Measurements from ENCODE around the gene SOX1. TPM values are rescaled to one million over a fixed set of nuclear protein-coding genes. Genes with fewer than 3 reads are reported as not detected.

Gene SOX1
- total and polyA plus RNA-seq, 9 of the 15 experiments (the other 6 are each of a cell fraction or from before 2014, with no cell fraction given), result not detected

- TF ChIP-seq PRDM10 (IDR thresholded peaks at IDR 0.05; ENCODE audit: partially characterized antibody), result no peak
- TF ChIP-seq SREBF2 (CRISPR knock-in tag; IDR thresholded peaks at IDR 0.05), result no peak
- no peak for TF ChIP-seq ZSCAN32 (CRISPR knock-in tag; IDR thresholded peaks at IDR 0.05)
- no peak for TF ChIP-seq NRF1 (conservative IDR thresholded peaks at IDR 0.05 in 1 of 2, IDR thresholded peaks at IDR 0.05 in 1 of 2)
- TF ChIP-seq MEF2A (IDR thresholded peaks at IDR 0.05; ENCODE audit: control insufficient read depth, low read depth, low read length), result no peak
- TF ChIP-seq TARDBP (IDR thresholded peaks at IDR 0.05), result no peak
- no peak for TF ChIP-seq ELF4 (CRISPR knock-in tag; IDR thresholded peaks at IDR 0.05)
- TF ChIP-seq GTF2F1 (IDR thresholded peaks at IDR 0.05; ENCODE audit: low read depth, low read length), result no peak
- TF ChIP-seq ZNF280B (CRISPR knock-in tag; IDR thresholded peaks at IDR 0.05), result no peak
- TF ChIP-seq TAF1 (IDR thresholded peaks at IDR 0.05; ENCODE audit: control insufficient read depth, extremely low read depth, insufficient read depth, low read length, severe bottlenecking), result no peak
- no peak for TF ChIP-seq RBBP5 (IDR thresholded peaks at IDR 0.05; ENCODE audit: borderline replicate concordance, insufficient read depth, low read length, poor library complexity, severe bottlenecking)
Observed at GRCh38 chr13:112068540-112069060, 1.7 kb downstream of the SOX1 start (continued).

Data from K562 (cell line).